Mesothelial cell of epicardium (in vitro differentiated cells): ENCODE data around the gene ST8SIA4. TPM values are rescaled to one million over a fixed set of nuclear protein-coding genes. Genes with fewer than 3 reads are reported as not detected.

ENCODE experiments used
- DNase-seq, 2 experiments: peaks; one replicate each; pipeline ENCODE4 v3.0.0; 2021; ENCODE audit warnings: low spot score in 2 of 2; ENCODE audit not compliant: unreplicated experiment in 2 of 2
- H3K27ac Mint-ChIP-seq: 2 replicates; pipeline ENCODE4 v1.8.0; 2021; ENCODE audit warnings: mixed read lengths
- H3K27me3 Mint-ChIP-seq: 2 replicates; pipeline ENCODE4 v1.8.0; 2021; ENCODE audit warnings: low read depth, mixed read lengths
- H3K36me3 Mint-ChIP-seq: 2 replicates; pipeline ENCODE4 v1.8.0; 2021; ENCODE audit warnings: mixed read lengths
- H3K4me1 Mint-ChIP-seq: 2 replicates; pipeline ENCODE4 v1.8.0; 2021; ENCODE audit warnings: mixed read lengths
- H3K4me3 Mint-ChIP-seq: 2 replicates; pipeline ENCODE4 v1.8.0; 2021; ENCODE audit warnings: mild to moderate bottlenecking, moderate library complexity, mixed read lengths
- H3K9me3 Mint-ChIP-seq: 2 replicates; pipeline ENCODE4 v1.8.0; 2021; ENCODE audit warnings: mixed read lengths
- CTCF ChIP-seq: fragments of 200-600 bp; sonication (generic); IDR thresholded peaks from one replicate; pipeline ENCODE4 v1.5.0; 2021; ENCODE audit warnings: antibody characterized with exemption; ENCODE audit not compliant: unreplicated experiment
- total RNA-seq: library from RNA; stranded (reverse); gene quantifications from 3 replicates; pipeline ENCODE4 v1.2.1, GENCODE V29; 2021

ST8SIA4 gene
- total RNA-seq, 1 donor from 2014 or later, result 9.6 TPM

- H3K27ac Mint-ChIP-seq, result no peak overlapping the region
- H3K27me3 Mint-ChIP-seq, result peaks cover 3% of the 10 kb centered on the region
- H3K4me3 Mint-ChIP-seq, result no peak overlapping the region
- no peaks in the 10 kb centered on the region for H3K9me3 Mint-ChIP-seq
- peaks cover 8% of the 10 kb centered on the region for H3K4me1 Mint-ChIP-seq
- no peak for TF ChIP-seq CTCF
- H3K36me3 Mint-ChIP-seq, result no peaks in the 10 kb centered on the region
- DNase-seq, result no peak
Measured at GRCh38 chr5:100855295-100855694, 47.8 kb downstream of the ST8SIA4 start.

- peaks cover 3% of the 10 kb centered on the region for H3K27me3 Mint-ChIP-seq
Measured at GRCh38 chr5:100854591-100854990, 48.5 kb downstream of the ST8SIA4 start.

GRCh38 chr5:100853582-100853981 lies 49.5 kb downstream of the ST8SIA4 start:
- H3K27ac Mint-ChIP-seq, result no peak overlapping the region
- DNase-seq, result no peak
- H3K4me1 Mint-ChIP-seq, result peaks cover 8% of the 10 kb centered on the region
- no peaks in the 10 kb centered on the region for H3K9me3 Mint-ChIP-seq
- TF ChIP-seq CTCF, result no peak
- H3K4me3 Mint-ChIP-seq, result no peak overlapping the region
- H3K36me3 Mint-ChIP-seq, result no peaks in the 10 kb centered on the region
- H3K27me3 Mint-ChIP-seq, result peaks cover 3% of the 10 kb centered on the region

More at GRCh38 chr5:100854591-100854990, 48.5 kb downstream of the ST8SIA4 start:
- Mint-ChIP-seq H3K36me3 (no peaks in the 10 kb centered on the region), H3K9me3 (no peaks in the 10 kb centered on the region), H3K4me1 (peaks cover 8% of the 10 kb centered on the region), H3K4me3 (no peak overlapping the region), H3K27ac (no peak overlapping the region)
- DNase-seq, result no peak
- no peak for TF ChIP-seq CTCF

GRCh38 chr5:100852988-100853449 lies 50.1 kb downstream of the ST8SIA4 start:
- Mint-ChIP-seq H3K27me3 (peaks cover 3% of the 10 kb centered on the region), H3K27ac (no peak overlapping the region), H3K36me3 (no peaks in the 10 kb centered on the region), H3K4me3 (no peak overlapping the region), H3K4me1 (peaks cover 8% of the 10 kb centered on the region), H3K9me3 (no peaks in the 10 kb centered on the region)
- DNase-seq, result no peak
- no peak for TF ChIP-seq CTCF

- DNase-seq, result no peak
- peaks cover 3% of the 10 kb centered on the region for H3K27me3 Mint-ChIP-seq
- TF ChIP-seq CTCF, result no peak
- no peaks in the 10 kb centered on the region for H3K36me3 Mint-ChIP-seq
- H3K4me1 Mint-ChIP-seq, result peaks cover 8% of the 10 kb centered on the region
- H3K9me3 Mint-ChIP-seq, result no peaks in the 10 kb centered on the region
- no peak overlapping the region for H3K27ac Mint-ChIP-seq
- no peak overlapping the region for H3K4me3 Mint-ChIP-seq
Measured at GRCh38 chr5:100852051-100852450, 51.0 kb downstream of the ST8SIA4 start.

- H3K27ac Mint-ChIP-seq, result no peak overlapping the region
- H3K36me3 Mint-ChIP-seq, result no peaks in the 10 kb centered on the region
- H3K4me3 Mint-ChIP-seq, result no peak overlapping the region
- DNase-seq, result no peak
- H3K27me3 Mint-ChIP-seq, result peaks cover 1% of the 10 kb centered on the region
- H3K4me1 Mint-ChIP-seq, result peaks cover 3% of the 10 kb centered on the region
- TF ChIP-seq CTCF, result no peak
- no peaks in the 10 kb centered on the region for H3K9me3 Mint-ChIP-seq
Measured at GRCh38 chr5:100846772-100847171, 56.3 kb downstream of the ST8SIA4 start.
